SU-DHL-6 (cell line): ENCODE results near the gene SLC44A5.

ENCODE experiments used
- H2AFZ ChIP-seq: fragments of 200-600 bp; sonication (generic); 2 replicates; pipeline ENCODE4 v1.6.1; 2014; ENCODE audit warnings: low read depth, mild to moderate bottlenecking, moderate library complexity, mixed read lengths, antibody characterized with exemption, low read length; ENCODE audit not compliant: severe bottlenecking
- H3F3A ChIP-seq: fragments of 200-600 bp; shearing (Covaris generic); 2 replicates; pipeline ENCODE4 v1.6.0; 2016; ENCODE audit warnings: antibody characterized with exemption, mild to moderate bottlenecking; ENCODE audit not compliant: insufficient read depth
- H3K27ac ChIP-seq: fragments of 200-600 bp; sonication (generic); 2 replicates; pipeline ENCODE4 v1.5.1; 2016; ENCODE audit warnings: low read depth, mild to moderate bottlenecking, low read length, moderate library complexity, mixed read lengths
- H3K27me3 ChIP-seq: fragments of 200-600 bp; sonication (generic), shearing (Covaris generic); 2 replicates; pipeline ENCODE4 v1.6.0; 2014; ENCODE audit warnings: mild to moderate bottlenecking, low read length
- H3K36me3 ChIP-seq: fragments of 200-600 bp; sonication (generic); 2 replicates; pipeline ENCODE4 v1.6.1; 2014; ENCODE audit warnings: mild to moderate bottlenecking, low read length, mixed read lengths
- H3K4me2 ChIP-seq: fragments of 300-600, 200-600 bp; shearing (Covaris generic), sonication (generic); 2 replicates; pipeline ENCODE4 v1.6.0; 2014; ENCODE audit warnings: low read length, low read depth, mild to moderate bottlenecking; ENCODE audit not compliant: poor library complexity, severe bottlenecking
- H3K4me3 ChIP-seq: fragments of 200-600 bp; sonication (generic); 2 replicates; pipeline ENCODE4 v1.5.1; 2014; ENCODE audit warnings: antibody characterized with exemption, low read length, mild to moderate bottlenecking, mixed read lengths; ENCODE audit not compliant: insufficient read depth, poor library complexity, severe bottlenecking
- H3K79me2 ChIP-seq: fragments of 200-600 bp; sonication (generic); 2 replicates; pipeline ENCODE4 v1.6.1; 2014; ENCODE audit warnings: mild to moderate bottlenecking, low read length, moderate library complexity; ENCODE audit not compliant: insufficient read depth
- H3K9ac ChIP-seq: fragments of 200-600 bp; sonication (generic); 2 replicates; pipeline ENCODE4 v1.7.0; 2014; ENCODE audit warnings: mild to moderate bottlenecking, low read length
- H3K9me2 ChIP-seq: fragments of 200-600 bp; sonication (generic); replicated peaks from 2 replicates; pipeline ENCODE4 v1.6.1; 2014; ENCODE audit warnings: low read length; ENCODE audit not compliant: insufficient read depth
- H3K9me3 ChIP-seq: fragments of 200-600 bp; sonication (generic); 2 replicates; pipeline ENCODE4 v1.6.1; 2014; ENCODE audit warnings: low read length, mixed read lengths; ENCODE audit not compliant: insufficient read depth
- H4K20me1 ChIP-seq: fragments of 200-600 bp; sonication (generic); 2 replicates; pipeline ENCODE4 v1.6.1; 2014; ENCODE audit warnings: low read depth, mild to moderate bottlenecking, antibody characterized with exemption, low read length, moderate library complexity, mixed read lengths
- EZH2phosphoT487 ChIP-seq: fragments of 200-600 bp; sonication (generic), shearing (Covaris generic); conservative IDR thresholded peaks from 2 replicates; pipeline ENCODE4 v1.6.1; 2018; ENCODE audit warnings: mild to moderate bottlenecking, antibody characterized with exemption, low read length, moderate library complexity, mixed read lengths
- TF ChIP-seq, protein P1 (sequence below): fragments of 200-600 bp; sonication (generic); IDR thresholded peaks from one replicate; pipeline ENCODE4 v1.5.1; 2017; ENCODE audit warnings: antibody characterized with exemption, mild to moderate bottlenecking, low read length, moderate library complexity; ENCODE audit not compliant: insufficient read depth, poor library complexity, severe bottlenecking

The SLC44A5 gene

DNA sequence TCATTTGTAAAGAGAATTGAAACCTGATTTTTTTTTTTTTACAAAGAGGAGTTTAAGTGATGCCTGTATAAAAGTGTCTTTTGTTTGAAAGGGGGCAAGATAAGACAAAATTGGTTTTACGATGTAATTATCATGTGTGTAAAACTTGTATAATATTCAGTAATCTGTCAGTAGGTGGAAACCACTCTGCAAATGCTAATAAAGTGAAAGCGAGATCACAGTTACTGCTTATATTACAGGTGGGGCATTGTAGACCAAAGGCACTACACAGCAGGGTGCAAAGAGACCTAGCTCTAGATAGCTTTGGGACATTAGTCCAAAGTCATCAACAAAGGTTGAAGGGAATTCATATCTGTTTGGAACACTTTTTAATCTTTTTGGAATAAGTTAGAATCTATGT lies 302.5 kb downstream of the SLC44A5 start:
- H4K20me1 ChIP-seq, result no peaks in the 10 kb centered on the region
- H3F3A ChIP-seq, result no peaks in the 10 kb centered on the region
- no peaks in the 10 kb centered on the region for H3K79me2 ChIP-seq
- no peak overlapping the region for H3K4me2 ChIP-seq
- H2AFZ ChIP-seq, result no peak overlapping the region
- no peak overlapping the region for H3K27ac ChIP-seq
- TF ChIP-seq, protein P1, sequence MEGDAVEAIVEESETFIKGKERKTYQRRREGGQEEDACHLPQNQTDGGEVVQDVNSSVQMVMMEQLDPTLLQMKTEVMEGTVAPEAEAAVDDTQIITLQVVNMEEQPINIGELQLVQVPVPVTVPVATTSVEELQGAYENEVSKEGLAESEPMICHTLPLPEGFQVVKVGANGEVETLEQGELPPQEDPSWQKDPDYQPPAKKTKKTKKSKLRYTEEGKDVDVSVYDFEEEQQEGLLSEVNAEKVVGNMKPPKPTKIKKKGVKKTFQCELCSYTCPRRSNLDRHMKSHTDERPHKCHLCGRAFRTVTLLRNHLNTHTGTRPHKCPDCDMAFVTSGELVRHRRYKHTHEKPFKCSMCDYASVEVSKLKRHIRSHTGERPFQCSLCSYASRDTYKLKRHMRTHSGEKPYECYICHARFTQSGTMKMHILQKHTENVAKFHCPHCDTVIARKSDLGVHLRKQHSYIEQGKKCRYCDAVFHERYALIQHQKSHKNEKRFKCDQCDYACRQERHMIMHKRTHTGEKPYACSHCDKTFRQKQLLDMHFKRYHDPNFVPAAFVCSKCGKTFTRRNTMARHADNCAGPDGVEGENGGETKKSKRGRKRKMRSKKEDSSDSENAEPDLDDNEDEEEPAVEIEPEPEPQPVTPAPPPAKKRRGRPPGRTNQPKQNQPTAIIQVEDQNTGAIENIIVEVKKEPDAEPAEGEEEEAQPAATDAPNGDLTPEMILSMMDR, result no peak
- TF ChIP-seq EZH2phosphoT487, result no peak
- no peak overlapping the region for H3K9ac ChIP-seq
- H3K9me2 ChIP-seq, result no peaks in the 10 kb centered on the region
- H3K36me3 ChIP-seq, result no peaks in the 10 kb centered on the region
- H3K27me3 ChIP-seq, result no peaks in the 10 kb centered on the region
- H3K4me3 ChIP-seq, result no peak overlapping the region
- H3K9me3 ChIP-seq, result no peaks in the 10 kb centered on the region

DNA sequence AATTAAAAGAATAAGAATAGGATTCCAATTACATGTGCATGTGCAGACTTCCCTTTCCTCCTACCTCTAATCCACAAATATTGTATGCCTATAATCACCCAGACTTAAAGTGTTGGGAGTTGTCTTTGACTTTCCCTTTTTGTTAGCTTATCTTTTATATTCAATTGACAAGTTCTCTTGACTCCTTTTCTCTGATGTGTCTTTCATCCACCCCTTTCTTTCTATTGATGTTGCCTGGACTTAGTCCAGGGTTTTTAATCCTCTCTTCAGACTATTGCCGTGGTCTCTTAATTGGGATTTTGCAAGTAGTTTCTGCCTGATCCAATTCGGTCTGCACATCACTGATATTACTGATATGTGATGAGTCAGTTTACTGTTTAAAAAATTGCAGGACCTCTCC lies 305.9 kb downstream of the SLC44A5 start:
- Histone ChIP-seq H3K9me2 (no peaks in the 10 kb centered on the region), H3K27ac (no peak overlapping the region), H4K20me1 (no peaks in the 10 kb centered on the region), H3F3A (no peaks in the 10 kb centered on the region), H3K4me3 (no peak overlapping the region), H3K79me2 (no peaks in the 10 kb centered on the region), H3K9ac (no peak overlapping the region), H3K4me2 (no peak overlapping the region), H3K27me3 (no peaks in the 10 kb centered on the region), H3K9me3 (no peaks in the 10 kb centered on the region), H2AFZ (no peak overlapping the region), H3K36me3 (no peaks in the 10 kb centered on the region)
- TF ChIP-seq, protein P1, result no peak
- TF ChIP-seq EZH2phosphoT487, result no peak

DNA sequence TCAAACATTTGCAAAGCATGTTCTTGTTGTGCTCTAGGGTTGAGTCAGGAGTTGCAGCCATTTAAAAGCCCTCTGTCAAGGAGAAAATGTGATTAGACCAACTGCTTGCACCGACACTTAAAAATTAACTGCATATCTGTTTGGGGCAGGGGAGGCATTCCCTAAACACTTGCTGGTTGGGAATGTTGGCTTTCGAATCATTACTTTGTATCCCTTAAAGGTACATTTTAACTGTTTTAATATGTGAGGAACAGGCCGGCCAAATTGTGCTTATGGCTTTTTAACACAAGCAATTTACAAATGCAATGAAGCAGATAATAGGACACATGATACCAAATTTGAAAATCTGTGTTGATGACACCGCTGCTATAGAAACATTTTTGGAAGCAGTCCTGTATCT lies 317.6 kb downstream of the SLC44A5 start:
- H3K27me3 ChIP-seq, result no peaks in the 10 kb centered on the region
- no peak overlapping the region for H2AFZ ChIP-seq
- no peak for TF ChIP-seq EZH2phosphoT487
- TF ChIP-seq, protein P1, result no peak
- H3K36me3 ChIP-seq, result no peaks in the 10 kb centered on the region
- no peaks in the 10 kb centered on the region for H3K9me3 ChIP-seq
- H3K79me2 ChIP-seq, result no peaks in the 10 kb centered on the region
- H3K9me2 ChIP-seq, result no peaks in the 10 kb centered on the region
- H3K27ac ChIP-seq, result no peak overlapping the region
- H3K4me2 ChIP-seq, result no peak overlapping the region
- no peaks in the 10 kb centered on the region for H3F3A ChIP-seq
- no peak overlapping the region for H3K9ac ChIP-seq
- no peak overlapping the region for H3K4me3 ChIP-seq
- no peaks in the 10 kb centered on the region for H4K20me1 ChIP-seq

DNA sequence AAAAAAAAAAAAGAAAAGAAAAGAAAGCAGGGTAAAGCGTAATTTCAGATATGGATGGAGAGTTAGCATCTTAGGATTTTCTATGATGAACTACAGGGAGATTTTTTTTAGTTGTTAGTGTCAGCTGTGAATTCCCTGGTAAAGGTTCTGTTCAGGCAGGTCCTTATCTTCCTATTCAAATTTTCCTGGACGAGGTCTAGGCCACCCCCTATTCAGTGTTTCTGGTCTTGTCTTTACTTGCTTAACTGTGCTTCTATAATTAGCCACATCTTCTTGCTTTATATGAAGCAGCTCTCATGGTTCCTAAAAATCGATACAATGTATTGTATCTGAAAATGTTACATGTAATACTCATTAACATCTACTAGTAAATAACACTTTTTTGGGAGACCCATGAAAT lies 318.9 kb downstream of the SLC44A5 start:
- Histone ChIP-seq H3K27me3 (no peaks in the 10 kb centered on the region), H3K9me2 (no peaks in the 10 kb centered on the region), H3K4me3 (no peak overlapping the region), H3F3A (no peaks in the 10 kb centered on the region), H3K4me2 (no peak overlapping the region), H3K27ac (no peak overlapping the region), H4K20me1 (no peaks in the 10 kb centered on the region), H3K36me3 (no peaks in the 10 kb centered on the region), H2AFZ (no peak overlapping the region), H3K79me2 (no peaks in the 10 kb centered on the region), H3K9me3 (no peaks in the 10 kb centered on the region), H3K9ac (no peak overlapping the region)
- no peak for TF ChIP-seq EZH2phosphoT487
- TF ChIP-seq, protein P1, result no peak
